Measurements from ENCODE around the gene PPP2R2C.

PPP2R2C gene

DNA sequence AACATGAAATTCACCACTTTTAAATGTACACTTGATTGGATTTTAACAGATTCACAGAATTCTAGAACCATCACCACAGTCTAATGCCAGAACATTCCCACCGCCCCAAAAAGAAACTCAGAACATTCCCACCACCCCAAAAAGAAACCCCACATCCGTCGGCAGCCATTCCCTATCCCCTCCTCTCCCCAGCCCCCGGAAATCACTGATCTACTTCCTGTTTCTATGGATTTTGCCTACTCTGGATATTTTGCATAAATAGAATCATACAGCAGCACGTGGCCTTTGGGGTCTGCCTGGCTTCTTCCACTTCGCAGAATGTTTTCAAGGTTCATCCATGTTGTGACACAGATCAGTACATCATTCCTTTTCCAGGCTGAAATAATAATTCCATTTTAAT lies 79.3 kb downstream of the PPP2R2C start:
- DNase-seq (ENCODE audit: low read depth) = no peak
- H3K4me3 ChIP-seq (ENCODE audit: low read depth, low read length) = no peak overlapping the region
- in situ Hi-C loops (cut with HindIII; ENCODE audit: low sequenced_read_pairs) = no loop called here
- TF ChIP-seq, protein P1, sequence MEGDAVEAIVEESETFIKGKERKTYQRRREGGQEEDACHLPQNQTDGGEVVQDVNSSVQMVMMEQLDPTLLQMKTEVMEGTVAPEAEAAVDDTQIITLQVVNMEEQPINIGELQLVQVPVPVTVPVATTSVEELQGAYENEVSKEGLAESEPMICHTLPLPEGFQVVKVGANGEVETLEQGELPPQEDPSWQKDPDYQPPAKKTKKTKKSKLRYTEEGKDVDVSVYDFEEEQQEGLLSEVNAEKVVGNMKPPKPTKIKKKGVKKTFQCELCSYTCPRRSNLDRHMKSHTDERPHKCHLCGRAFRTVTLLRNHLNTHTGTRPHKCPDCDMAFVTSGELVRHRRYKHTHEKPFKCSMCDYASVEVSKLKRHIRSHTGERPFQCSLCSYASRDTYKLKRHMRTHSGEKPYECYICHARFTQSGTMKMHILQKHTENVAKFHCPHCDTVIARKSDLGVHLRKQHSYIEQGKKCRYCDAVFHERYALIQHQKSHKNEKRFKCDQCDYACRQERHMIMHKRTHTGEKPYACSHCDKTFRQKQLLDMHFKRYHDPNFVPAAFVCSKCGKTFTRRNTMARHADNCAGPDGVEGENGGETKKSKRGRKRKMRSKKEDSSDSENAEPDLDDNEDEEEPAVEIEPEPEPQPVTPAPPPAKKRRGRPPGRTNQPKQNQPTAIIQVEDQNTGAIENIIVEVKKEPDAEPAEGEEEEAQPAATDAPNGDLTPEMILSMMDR (IDR thresholded peaks at IDR 0.05; ENCODE audit: low read depth, low read length, missing control alignments) = no peak

DNA sequence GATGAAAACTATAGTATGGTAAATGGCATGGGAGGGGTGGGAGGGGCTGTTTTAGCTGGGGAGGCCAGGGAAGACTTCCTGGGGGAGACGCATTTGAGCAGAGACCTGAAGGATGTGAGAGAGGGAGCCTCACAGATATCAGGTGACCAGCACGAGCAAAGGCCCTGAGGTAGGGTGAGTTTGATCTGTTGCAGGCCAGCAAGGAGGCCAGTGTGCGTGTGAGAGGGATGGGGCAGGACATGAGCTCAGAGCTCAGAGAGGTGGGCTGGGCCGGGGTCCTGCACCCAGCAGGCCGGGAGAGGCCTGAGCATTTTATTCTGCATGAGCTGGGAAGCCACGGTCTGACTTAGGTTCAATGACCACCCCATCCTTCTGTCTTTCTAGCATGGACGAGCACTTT lies 80.0 kb downstream of the PPP2R2C start:
- TF ChIP-seq, protein P1 (IDR thresholded peaks at IDR 0.05; ENCODE audit: low read depth, low read length, missing control alignments) = no peak
- in situ Hi-C loops (cut with HindIII; ENCODE audit: low sequenced_read_pairs) = no loop called here
- DNase-seq (ENCODE audit: low read depth) = no peak
- no peak overlapping the region for H3K4me3 ChIP-seq (ENCODE audit: low read depth, low read length)

DNA sequence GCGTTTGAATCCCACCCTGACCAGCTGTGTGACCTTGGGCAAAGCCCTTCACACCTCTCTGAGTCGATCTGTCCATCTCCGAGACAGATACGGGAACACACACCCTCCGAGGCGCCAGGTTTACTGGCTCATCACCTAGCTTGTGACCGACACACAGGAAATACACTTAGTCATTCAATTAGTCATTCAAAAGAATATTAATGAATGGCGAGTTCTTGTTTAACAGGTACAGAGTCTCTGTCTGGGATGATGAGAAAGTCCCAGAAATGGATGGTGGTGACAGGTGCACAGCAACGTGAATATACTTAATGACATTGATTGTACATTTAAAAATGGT lies 80.6 kb downstream of the PPP2R2C start:
- TF ChIP-seq, protein P1 (IDR thresholded peaks at IDR 0.05; ENCODE audit: low read depth, low read length, missing control alignments) = no peak
- no peak overlapping the region for H3K4me3 ChIP-seq (ENCODE audit: low read depth, low read length)
- in situ Hi-C loops (cut with HindIII; ENCODE audit: low sequenced_read_pairs) = no loop called here
- no peak for DNase-seq (ENCODE audit: low read depth)

DNA sequence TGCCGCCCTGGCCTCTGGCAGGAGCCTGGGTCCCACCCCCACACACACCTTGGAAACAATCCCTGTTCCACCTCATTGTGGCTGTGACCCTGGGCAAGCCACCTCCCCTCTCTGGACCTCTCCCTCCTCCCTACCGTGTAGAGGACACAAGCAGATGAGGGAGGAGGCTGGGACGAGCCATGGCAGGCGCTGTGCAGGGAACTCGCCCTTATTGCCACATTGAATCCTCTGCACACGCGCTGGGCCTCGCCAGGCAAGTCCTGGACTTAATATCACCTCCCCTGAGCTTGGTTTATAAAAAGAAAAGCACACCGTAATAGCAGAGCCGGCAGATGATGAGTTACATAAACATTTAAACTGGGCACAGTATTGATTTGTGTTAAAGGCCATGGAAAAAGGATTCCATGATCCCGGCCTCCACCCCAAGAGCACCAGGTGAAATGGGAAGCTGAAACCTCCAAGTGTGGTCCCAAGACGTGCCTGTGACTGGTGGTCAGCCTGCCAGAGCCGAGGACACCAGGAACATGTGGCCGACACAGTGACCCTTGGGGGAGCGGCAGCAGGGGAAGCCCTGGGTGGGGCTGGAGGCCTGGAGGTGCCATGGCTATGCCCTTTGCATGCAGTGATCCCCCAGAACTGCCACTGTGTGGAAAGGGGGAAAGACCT lies 81.1 kb downstream of the PPP2R2C start:
- no peak overlapping the region for H3K4me3 ChIP-seq (ENCODE audit: low read depth, low read length)
- TF ChIP-seq, protein P1 (IDR thresholded peaks at IDR 0.05; ENCODE audit: low read depth, low read length, missing control alignments) = no peak
- no peak for DNase-seq (ENCODE audit: low read depth)
- in situ Hi-C loops (cut with HindIII; ENCODE audit: low sequenced_read_pairs) = no loop called here

DNA sequence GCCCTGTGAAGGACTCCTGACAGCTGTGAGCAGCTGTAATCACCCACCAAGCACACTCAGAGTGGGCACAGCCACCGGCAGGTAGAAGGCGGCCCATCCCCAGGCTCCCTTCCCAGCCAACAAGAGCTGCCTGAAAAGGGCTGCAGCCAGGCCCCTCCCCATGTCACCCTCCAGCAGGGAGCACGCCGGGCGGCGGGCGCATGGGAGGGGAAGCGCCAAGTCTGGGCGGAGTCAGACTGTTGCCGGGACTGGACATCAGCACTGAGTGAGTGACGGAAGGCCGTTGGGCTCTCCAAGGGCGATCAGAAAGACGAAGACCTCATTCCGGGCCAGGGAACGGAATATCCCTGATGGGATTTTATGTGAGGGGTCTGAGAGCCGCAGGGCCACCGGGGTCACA lies 82.1 kb downstream of the PPP2R2C start:
- in situ Hi-C loops (cut with HindIII; ENCODE audit: low sequenced_read_pairs) = no loop called here
- no peak overlapping the region for H3K4me3 ChIP-seq (ENCODE audit: low read depth, low read length)
- TF ChIP-seq, protein P1 (IDR thresholded peaks at IDR 0.05; ENCODE audit: low read depth, low read length, missing control alignments) = no peak
- no peak for DNase-seq (ENCODE audit: low read depth)

DNA sequence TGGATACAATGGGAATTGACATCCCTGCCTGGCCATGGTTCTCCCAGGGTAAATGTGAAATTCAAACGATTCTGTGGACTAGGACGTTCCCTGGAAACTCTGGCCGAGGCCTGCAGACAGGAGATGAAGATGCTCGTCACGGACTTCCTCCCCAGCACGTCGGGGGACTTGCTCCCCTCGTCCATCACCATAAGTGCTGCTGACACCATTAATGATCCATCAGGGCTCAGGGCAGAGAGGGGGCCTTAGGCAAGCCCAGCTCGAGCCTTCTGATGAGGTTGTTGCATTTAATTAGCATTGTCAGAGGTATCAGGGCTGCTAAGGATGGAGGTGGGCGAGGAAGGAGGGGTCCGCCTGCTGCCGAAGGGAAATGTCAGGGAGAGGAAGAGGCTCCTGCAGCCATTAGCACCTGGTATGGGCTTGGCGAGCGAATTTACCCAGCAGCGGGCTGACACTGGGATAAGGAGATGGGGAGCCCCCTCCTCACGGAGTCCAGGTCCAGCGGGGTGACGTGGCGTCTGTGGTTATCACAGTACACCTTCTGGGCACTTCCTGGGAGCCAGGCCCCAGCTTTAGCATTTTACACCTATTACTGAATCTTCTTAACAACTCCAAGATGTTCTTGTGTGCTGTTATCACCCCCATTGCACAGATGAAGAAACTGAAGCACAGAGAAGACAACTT lies 83.1 kb downstream of the PPP2R2C start:
- TF ChIP-seq, protein P1 (IDR thresholded peaks at IDR 0.05; ENCODE audit: low read depth, low read length, missing control alignments) = no peak
- H3K4me3 ChIP-seq (ENCODE audit: low read depth, low read length) = no peak overlapping the region
- in situ Hi-C loops (cut with HindIII; ENCODE audit: low sequenced_read_pairs) = no loop called here
- DNase-seq (ENCODE audit: low read depth) = no peak
